Activated CD8-positive, alpha-beta T cell treated with anti-CD3 and anti-CD28 coated beads for 36 hours (primary cell): ENCODE data around the gene EDNRB. TPM values are rescaled to one million over a fixed set of nuclear protein-coding genes. Genes with fewer than 3 reads are reported as not detected.

Experiments used
- ATAC-seq: fragments of 200-7000 bp; cut with Tn5 transposase; one replicate; pipeline ENCODE4 v1.10.0; 2021; ENCODE audit warnings: mild to moderate bottlenecking, moderate library complexity
- CTCF ChIA-PET: fragments of 350-600 bp; sonication (Branson Sonifier 250); formaldehyde crosslinking; loops from one replicate; lab custom pipeline; 2021; ENCODE audit warnings: antibody characterized with exemption; lab: Charles Lee
- POLR2A ChIA-PET: fragments of 350-600 bp; sonication (Branson Sonifier 250); formaldehyde crosslinking; loops from one replicate; lab custom pipeline; 2021; ENCODE audit warnings: antibody characterized with exemption; lab: Charles Lee
- DNase-seq: peaks from one replicate; pipeline ENCODE4 v3.0.0-alpha.2; 2020
- H3K27ac Mint-ChIP-seq: one replicate; pipeline ENCODE4 v1.8.0; 2021; ENCODE audit warnings: mild to moderate bottlenecking, mixed read lengths
- H3K27me3 Mint-ChIP-seq: one replicate; pipeline ENCODE4 v1.8.0; 2021; ENCODE audit warnings: mixed read lengths
- H3K36me3 Mint-ChIP-seq: one replicate; pipeline ENCODE4 v1.8.0; 2021; ENCODE audit warnings: low read depth, mixed read lengths
- H3K4me1 Mint-ChIP-seq: one replicate; pipeline ENCODE4 v1.8.0; 2021; ENCODE audit warnings: low read depth, mixed read lengths
- H3K4me3 Mint-ChIP-seq: one replicate; pipeline ENCODE4 v1.8.0; 2021; ENCODE audit warnings: mild to moderate bottlenecking, moderate library complexity, mixed read lengths
- H3K9me3 Mint-ChIP-seq: one replicate; pipeline ENCODE4 v1.8.0; 2021; ENCODE audit warnings: mixed read lengths
- CTCF ChIP-seq: fragments of 200-600 bp; IDR thresholded peaks from one replicate; pipeline ENCODE4 v1.8.0; 2022; ENCODE audit warnings: antibody characterized with exemption, mild to moderate bottlenecking
- intact Hi-C: fragments of 100-400 bp; cut with micrococcal nuclease; formaldehyde crosslinking; loops from one replicate; pipeline ENCODE4 v1.10.0; 2022
- total RNA-seq, 2 experiments: library from RNA; stranded (reverse); gene quantifications; one replicate each; pipeline ENCODE4 v1.2.3, GENCODE V29; 2021

Gene EDNRB
- total RNA-seq, 2 experiments from 2014 or later = not detected

DNA sequence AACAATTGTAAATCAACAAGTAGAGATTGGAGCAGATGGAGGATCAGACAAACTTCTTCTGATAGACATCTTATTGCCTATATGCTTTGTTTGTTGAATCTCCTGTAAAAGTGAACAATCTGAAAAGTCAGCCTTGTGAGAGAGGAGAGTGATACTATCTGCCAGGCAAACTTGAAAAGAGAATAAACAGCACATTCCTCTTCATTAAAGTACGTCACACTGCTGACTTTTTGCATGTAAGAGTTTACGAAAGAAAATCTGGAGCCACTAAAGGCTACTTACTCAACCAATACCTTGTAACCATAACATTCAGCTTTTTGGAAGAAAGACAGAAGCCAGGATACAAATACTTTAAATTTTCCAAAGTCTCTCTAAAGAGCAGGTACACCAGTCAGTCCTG is 42.5 kb downstream of the EDNRB start:
- TF ChIP-seq CTCF = no peak
- peaks cover 1% of the 10 kb centered on the region for H3K27me3 Mint-ChIP-seq
- ChIA-PET POLR2A (no interaction called here), CTCF (no interaction called here)
- no peaks in the 10 kb centered on the region for H3K4me1 Mint-ChIP-seq
- no peak overlapping the region for H3K27ac Mint-ChIP-seq
- DNase-seq = no peak
- no peaks in the 10 kb centered on the region for H3K36me3 Mint-ChIP-seq
- no peak for ATAC-seq
- intact Hi-C loops = no loop called here
- peaks cover 2% of the 10 kb centered on the region for H3K9me3 Mint-ChIP-seq
- no peak overlapping the region for H3K4me3 Mint-ChIP-seq

- DNase-seq = no peak
- Mint-ChIP-seq H3K27ac (no peak overlapping the region), H3K36me3 (no peaks in the 10 kb centered on the region), H3K4me3 (no peak overlapping the region), H3K4me1 (no peaks in the 10 kb centered on the region), H3K9me3 (peaks cover 2% of the 10 kb centered on the region), H3K27me3 (peaks cover 1% of the 10 kb centered on the region)
- ATAC-seq = no peak
- no peak for TF ChIP-seq CTCF
- ChIA-PET CTCF (no interaction called here), POLR2A (no interaction called here)
- intact Hi-C loops = no loop called here
These were observed 44.2 kb downstream of the EDNRB start for GRCh38 chr13:77874406-77874805.

- CTCF ChIA-PET = no interaction called here
- POLR2A ChIA-PET = no interaction called here
- no peak overlapping the region for H3K27ac Mint-ChIP-seq
- intact Hi-C loops = no loop called here
- H3K4me3 Mint-ChIP-seq = no peak overlapping the region
- H3K27me3 Mint-ChIP-seq = peaks cover 1% of the 10 kb centered on the region
- DNase-seq (no peak), ATAC-seq (no peak)
- peaks cover 2% of the 10 kb centered on the region for H3K36me3 Mint-ChIP-seq
- peaks cover 4% of the 10 kb centered on the region for H3K4me1 Mint-ChIP-seq
- H3K9me3 Mint-ChIP-seq = peaks cover 7% of the 10 kb centered on the region
- TF ChIP-seq CTCF = no peak
These were observed 45.6 kb downstream of the EDNRB start for GRCh38 chr13:77872995-77873394.

GRCh38 chr13:77871596-77871995 is 47.0 kb downstream of the EDNRB start:
- H3K27me3 Mint-ChIP-seq = no peaks in the 10 kb centered on the region
- TF ChIP-seq CTCF = no peak
- ATAC-seq (no peak), DNase-seq (no peak)
- H3K9me3 Mint-ChIP-seq = peaks cover 17% of the 10 kb centered on the region
- H3K4me1 Mint-ChIP-seq = peaks cover 4% of the 10 kb centered on the region
- no peak overlapping the region for H3K27ac Mint-ChIP-seq
- CTCF ChIA-PET = interaction anchor here (0.9 kb wide), 1 partner anchor 249 kb away, joined by 3 read pairs; no protein-coding TSS in a partner anchor
- POLR2A ChIA-PET = interaction anchor here (0.6 kb wide), 1 partner anchor 61 kb away, joined by 3 read pairs; no protein-coding TSS in a partner anchor
- no peak overlapping the region for H3K4me3 Mint-ChIP-seq
- intact Hi-C loops = no loop called here
- peaks cover 2% of the 10 kb centered on the region for H3K36me3 Mint-ChIP-seq

GRCh38 chr13:77868717-77869116 is 49.9 kb downstream of the EDNRB start:
- H3K9me3 Mint-ChIP-seq = peaks cover 17% of the 10 kb centered on the region
- H3K36me3 Mint-ChIP-seq = peaks cover 2% of the 10 kb centered on the region
- ATAC-seq (peak; percentile 92), DNase-seq (peak; percentile 20)
- no peak overlapping the region for H3K4me3 Mint-ChIP-seq
- H3K4me1 Mint-ChIP-seq = peaks cover 4% of the 10 kb centered on the region
- ChIA-PET POLR2A (no interaction called here), CTCF (interaction anchor here (1.2 kb wide), 1 partner anchor 80 kb away, joined by 3 read pairs; no protein-coding TSS in a partner anchor)
- peak overlapping the region; percentile 35 for H3K27ac Mint-ChIP-seq
- intact Hi-C loops = no loop called here
- no peak for TF ChIP-seq CTCF
- peaks cover 7% of the 10 kb centered on the region for H3K27me3 Mint-ChIP-seq
